ENCODE data around the gene RBBP6. TPM values are rescaled to one million over a fixed set of nuclear protein-coding genes. Genes with fewer than 3 reads are reported as not detected.
"Not testable (repeated sequence)": the region's sequence is repeated elsewhere in the genome, so short reads cannot be mapped to it uniquely, and the experiment has no call there.

Gene RBBP6
- total and polyA plus RNA-seq, 8 donors: 9.0 to 130 (median 32.7) TPM

- no peaks in the 10 kb centered on the region for H3K9me3 ChIP-seq
- no peaks in the 10 kb centered on the region for H3K27me3 ChIP-seq
- peaks cover 50 to 100% (median 100%) of the 10 kb centered on the region in 4 donors for H3K36me3 ChIP-seq
- no peak overlapping the region for H3K4me3 ChIP-seq
- H3K4me1 ChIP-seq: no peaks in the 10 kb centered on the region
- intact Hi-C loops (cut with DNase I; ENCODE audit: low total_unique reads): no loop called here
- no peak for TF ChIP-seq EP300 (IDR thresholded peaks at IDR 0.05)
- TF ChIP-seq CTCF (IDR thresholded peaks at IDR 0.05): no peak
- no peak for TF ChIP-seq POLR2A (IDR thresholded peaks at IDR 0.05)
- TF ChIP-seq POLR2AphosphoS5 (IDR thresholded peaks at IDR 0.05): no peak
- no peak for DNase-seq
- no peak overlapping the region for H3K27ac ChIP-seq
Observed at GRCh38 chr16:24562811-24563210, 23.4 kb downstream of the RBBP6 start.

- 78 to 92% (median 81%) methylated on average over 4 of the region's 4 CpGs for WGBS, 5 donors
- intact Hi-C loops (cut with DNase I; ENCODE audit: low total_unique reads): no loop called here
- DNase-seq: no peak
Observed at GRCh38 chr16:24568392-24568791, 29.0 kb downstream of the RBBP6 start.

GRCh38 chr16:24571096-24571495 lies 31.7 kb downstream of the RBBP6 start:
- TF ChIP-seq POLR2AphosphoS5 (IDR thresholded peaks at IDR 0.05): no peak
- no peak for TF ChIP-seq POLR2A (IDR thresholded peaks at IDR 0.05)
- TF ChIP-seq EP300 (IDR thresholded peaks at IDR 0.05): no peak
- no peak for TF ChIP-seq CTCF (IDR thresholded peaks at IDR 0.05)
- Histone ChIP-seq H3K27ac (no peak overlapping the region), H3K4me1 (no peaks in the 10 kb centered on the region), H3K36me3 (peaks cover 50 to 62% (median 60%) of the 10 kb centered on the region in 4 donors), H3K4me3 (no peak overlapping the region), H3K27me3 (no peaks in the 10 kb centered on the region), H3K9me3 (peaks cover 0 to 12% (median 0%) of the 10 kb centered on the region in 4 donors)
- intact Hi-C loops (cut with DNase I; ENCODE audit: low total_unique reads): no loop called here
- no peak for DNase-seq
- 82 to 96% (median 93%) methylated on average over 6 of the region's 6 CpGs for WGBS, 5 donors

More at GRCh38 chr16:24568392-24568791, 29.0 kb downstream of the RBBP6 start:
- no peak for TF ChIP-seq POLR2A (IDR thresholded peaks at IDR 0.05)
- no peak for TF ChIP-seq EP300 (IDR thresholded peaks at IDR 0.05)
- TF ChIP-seq POLR2AphosphoS5 (IDR thresholded peaks at IDR 0.05): no peak
- no peak for TF ChIP-seq CTCF (IDR thresholded peaks at IDR 0.05)
- Histone ChIP-seq H3K27ac (no peak overlapping the region), H3K27me3 (no peaks in the 10 kb centered on the region), H3K36me3 (peaks cover 66 to 89% (median 87%) of the 10 kb centered on the region in 4 donors), H3K9me3 (no peaks in the 10 kb centered on the region), H3K4me1 (no peaks in the 10 kb centered on the region), H3K4me3 (no peak overlapping the region)

- no peak overlapping the region for H3K27ac ChIP-seq
- intact Hi-C loops (cut with DNase I; ENCODE audit: low total_unique reads): no loop called here
- H3K4me1 ChIP-seq: no peaks in the 10 kb centered on the region
- WGBS, 5 donors: 88 to 100% (median 92%) methylated on average over 2 of the region's 2 CpGs
- peaks cover 0 to 12% (median 0%) of the 10 kb centered on the region in 4 donors for H3K9me3 ChIP-seq
- no peaks in the 10 kb centered on the region for H3K27me3 ChIP-seq
- no peak for DNase-seq
- no peak for TF ChIP-seq EP300 (IDR thresholded peaks at IDR 0.05)
- no peak overlapping the region for H3K4me3 ChIP-seq
- peaks cover 42 to 52% (median 50%) of the 10 kb centered on the region in 4 donors for H3K36me3 ChIP-seq
Observed at GRCh38 chr16:24572069-24572468, 32.7 kb downstream of the RBBP6 start.

GRCh38 chr16:24573141-24573540 lies 33.8 kb downstream of the RBBP6 start:
- Histone ChIP-seq H3K27ac (no peak overlapping the region), H3K4me1 (no peaks in the 10 kb centered on the region), H3K36me3 (peaks cover 31 to 42% (median 40%) of the 10 kb centered on the region in 4 donors), H3K27me3 (no peaks in the 10 kb centered on the region), H3K9me3 (peaks cover 0 to 12% (median 0%) of the 10 kb centered on the region in 4 donors), H3K4me3 (no peak overlapping the region)
- TF ChIP-seq CTCF (IDR thresholded peaks at IDR 0.05) (no peak), EP300 (IDR thresholded peaks at IDR 0.05) (no peak), POLR2A (IDR thresholded peaks at IDR 0.05) (no peak), POLR2AphosphoS5 (IDR thresholded peaks at IDR 0.05) (no peak)
- no peak for DNase-seq
- 90 to 99% (median 95%) methylated on average over 6 of the region's 6 CpGs for WGBS, 5 donors
- intact Hi-C loops (cut with DNase I; ENCODE audit: low total_unique reads): no loop called here

- H3K4me1 ChIP-seq; intact Hi-C loops (cut with DNase I; ENCODE audit: low total_unique reads); DNase-seq; H3K27me3 ChIP-seq; H3K4me3 ChIP-seq; H3K27ac ChIP-seq: not testable (repeated sequence)
- WGBS, 5 donors: 93 to 98% (median 97%) methylated on average over 27 to 61 of the region's 66 CpGs
- H3K36me3 ChIP-seq: peaks cover 17 to 25% (median 23%) of the 10 kb centered on the region in 4 donors
- peaks cover 0 to 12% (median 0%) of the 10 kb centered on the region in 4 donors for H3K9me3 ChIP-seq
Observed at GRCh38 chr16:24574515-24575485, 35.4 kb downstream of the RBBP6 start.

GRCh38 chr16:24575791-24576190 lies 36.4 kb downstream of the RBBP6 start:
- H3K4me3 ChIP-seq; H3K4me1 ChIP-seq; H3K27me3 ChIP-seq; intact Hi-C loops (cut with DNase I; ENCODE audit: low total_unique reads); DNase-seq; H3K27ac ChIP-seq: not testable (repeated sequence)
- Histone ChIP-seq H3K9me3 (peaks cover 0 to 12% (median 0%) of the 10 kb centered on the region in 4 donors), H3K36me3 (peaks cover 7 to 15% (median 13%) of the 10 kb centered on the region in 4 donors)
- WGBS, 5 donors: 79 to 91% (median 89%) methylated on average over 4 of the region's 4 CpGs
